NCI-H345 (cell line): ENCODE measurements around the gene PYGO2.

Experiments used
- DNase-seq: peaks from one replicate; lab custom pipeline; 2025; lab: John Stamatoyannopoulos, UW

The PYGO2 gene

DNA sequence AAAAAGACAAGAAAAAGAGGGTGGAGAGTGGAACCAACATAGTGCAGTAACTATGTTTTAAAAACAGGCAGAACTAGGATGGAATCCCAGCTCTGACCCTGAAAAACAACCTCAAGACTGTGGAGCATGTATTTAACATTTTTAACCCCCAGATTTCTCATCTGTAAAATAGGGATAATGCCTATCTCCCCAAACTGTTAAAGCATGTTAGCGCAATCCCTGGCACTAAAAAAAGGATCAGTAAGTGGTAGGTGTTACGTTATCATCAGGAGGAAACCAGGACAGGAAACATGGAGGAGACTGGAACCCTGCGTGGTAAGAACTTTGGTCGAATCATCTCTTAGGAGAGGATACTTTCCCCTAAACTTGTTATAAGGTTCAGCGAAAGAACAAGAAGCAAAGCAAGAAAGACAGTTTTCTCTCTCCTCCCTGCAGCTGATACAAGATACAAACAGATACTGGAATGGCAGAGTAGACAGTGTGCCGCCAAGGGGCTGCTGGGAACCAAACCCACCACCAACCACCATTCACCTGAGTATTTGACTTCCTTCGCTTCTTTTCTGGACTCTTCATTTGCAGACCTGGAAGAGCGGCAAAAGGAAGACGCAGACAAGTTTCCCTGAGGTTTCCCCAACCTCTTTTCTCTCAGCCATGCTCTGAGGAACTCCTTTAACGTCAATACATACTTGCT is 991 bp downstream of the PYGO2 start:
- no peak for DNase-seq

DNA sequence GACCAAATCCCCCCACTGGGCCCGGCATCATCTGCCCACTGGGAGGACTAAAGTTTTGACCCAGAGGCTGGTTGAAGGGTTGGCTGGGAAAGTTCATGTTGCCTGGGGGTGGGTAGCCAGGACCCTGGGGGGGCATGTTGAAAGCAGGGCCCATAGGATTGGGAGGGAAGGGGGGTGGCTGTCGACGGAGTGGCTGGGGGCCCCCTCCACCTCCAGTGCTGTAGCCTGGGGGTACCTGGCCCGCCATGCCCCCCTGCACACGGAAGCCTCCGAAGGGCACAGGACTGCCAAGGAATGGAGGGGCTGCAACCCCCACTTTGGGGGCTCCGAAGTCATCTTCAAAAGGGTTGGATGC is 2.2 kb downstream of the PYGO2 start:
- DNase-seq, result no peak

- no peak for DNase-seq
Observed at GRCh38 chr1:154958681-154959425, 2.7 kb downstream of the PYGO2 start.

DNA sequence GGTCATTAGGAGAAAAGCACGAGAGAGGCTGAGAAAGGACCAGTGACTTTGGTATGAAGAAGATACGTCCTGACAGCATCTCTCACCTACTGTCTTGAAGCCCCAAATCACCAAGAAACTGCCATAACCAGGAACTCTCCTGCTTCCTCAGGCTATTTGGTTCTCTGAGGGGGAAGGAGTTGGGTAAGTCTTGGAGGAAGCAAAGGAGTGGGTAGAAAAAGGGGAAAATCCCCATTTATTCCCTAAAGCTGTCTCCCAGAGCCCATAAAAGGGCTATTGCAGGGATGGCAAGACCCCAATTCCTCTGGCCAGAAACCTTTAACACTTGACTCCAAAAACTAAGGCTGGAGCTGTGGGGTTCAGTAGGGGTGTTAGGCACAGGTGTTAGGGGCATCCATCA is 3.5 kb downstream of the PYGO2 start:
- no peak for DNase-seq

DNA sequence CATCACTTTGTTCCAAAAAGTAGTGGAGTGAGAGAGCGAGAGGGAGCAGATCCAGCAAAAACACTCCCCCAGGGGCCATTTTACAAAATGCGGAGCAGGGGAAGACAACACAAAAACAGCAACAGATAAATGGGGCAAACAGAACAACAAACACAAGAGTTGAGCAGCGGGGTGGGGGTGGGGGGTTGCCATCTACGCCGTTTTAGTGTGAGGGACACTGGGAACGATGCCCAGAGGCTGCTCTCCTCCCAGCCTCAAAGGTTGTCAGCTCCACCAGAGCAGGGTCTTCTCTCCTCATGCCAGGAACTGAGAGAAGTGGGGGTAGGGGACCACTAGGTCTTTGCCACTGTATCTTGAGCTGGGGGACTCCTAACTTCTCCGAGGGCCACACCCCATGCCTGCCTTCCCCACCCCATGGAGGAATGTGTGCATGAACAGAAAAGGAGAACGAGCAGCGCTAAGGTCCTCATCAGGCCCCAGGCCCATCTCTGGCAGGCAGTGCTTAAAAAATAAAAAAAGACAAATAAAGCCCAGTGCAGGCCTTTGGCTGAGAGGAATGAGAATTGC is 4.4 kb downstream of the PYGO2 start:
- DNase-seq, result no peak

DNA sequence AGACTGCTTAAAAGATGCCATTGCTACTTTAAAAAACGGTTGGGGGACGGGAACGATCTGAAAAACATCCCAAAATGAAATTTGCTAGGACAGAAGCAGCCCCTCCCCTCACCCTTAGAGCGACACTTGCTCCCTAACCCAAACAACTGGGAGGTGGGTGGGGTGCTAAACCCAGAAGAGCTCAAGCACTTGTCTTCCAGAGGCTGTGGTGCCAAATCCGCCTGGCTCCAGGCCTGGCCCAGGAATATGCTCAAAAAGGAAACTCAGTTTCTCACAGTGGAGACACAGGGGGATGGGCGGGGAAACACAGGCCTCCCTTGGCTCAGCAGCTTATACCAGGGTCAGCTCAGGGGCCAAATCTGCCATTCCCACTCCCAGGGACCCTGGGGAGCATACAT is 5.0 kb downstream of the PYGO2 start:
- DNase-seq, result no peak

GRCh38 chr1:154955718-154956543 is 5.7 kb downstream of the PYGO2 start, which contains the start of gene PBXIP1:
PBXIP1 (minus strand) TSS chr1:154956099; CDS start chr1:154953721, 2,378 bp downstream.
- peak; percentile 98 for DNase-seq

GRCh38 chr1:154955039-154955717 is 6.4 kb downstream of the PYGO2 start:
- peak; percentile 74 for DNase-seq

DNA sequence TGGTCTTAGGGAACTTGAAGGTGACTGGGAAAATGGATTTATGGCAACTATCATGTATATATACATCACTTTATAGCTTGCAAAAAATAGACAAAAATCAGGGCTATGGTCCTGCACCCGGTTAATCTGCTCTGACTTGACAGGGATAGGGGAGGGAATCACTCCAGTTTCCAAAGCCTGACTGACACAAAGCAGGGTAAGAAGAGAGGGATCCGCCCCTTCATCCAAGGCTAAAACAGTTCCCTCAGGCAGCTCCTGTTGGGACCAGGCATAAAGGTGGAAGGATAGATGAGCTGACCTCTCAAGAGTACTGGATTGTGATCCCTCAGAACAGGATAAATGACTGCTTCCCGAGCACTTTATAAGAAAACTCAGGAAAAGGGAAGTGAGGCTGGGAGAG is 7.0 kb downstream of the PYGO2 start:
- no peak for DNase-seq

DNA sequence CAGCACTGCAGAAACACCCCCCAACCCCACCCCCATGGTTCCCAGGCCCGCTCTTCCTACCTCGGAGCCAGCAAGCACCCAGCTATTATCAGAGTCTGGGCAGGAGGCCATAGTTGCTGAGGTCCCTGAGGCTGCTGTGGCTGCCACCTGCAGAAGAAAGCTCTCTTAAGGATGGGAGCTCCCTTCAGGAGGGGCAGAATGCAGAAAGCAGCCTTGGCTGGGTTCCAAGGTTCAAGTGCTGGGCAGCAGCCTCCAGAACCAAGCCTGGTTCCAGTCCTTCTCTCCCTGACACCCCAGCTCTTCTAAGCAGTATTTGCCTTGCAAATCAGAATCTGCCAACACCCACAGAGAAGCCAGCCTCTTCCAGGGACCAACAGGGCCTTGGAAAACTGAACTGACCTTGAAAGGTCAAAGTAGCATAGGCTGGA is 8.0 kb downstream of the PYGO2 start:
- peak; percentile 31 for DNase-seq

- no peak for DNase-seq
Observed at GRCh38 chr1:154952664-154953063, 8.9 kb downstream of the PYGO2 start.

GRCh38 chr1:154951901-154952657 is 9.5 kb downstream of the PYGO2 start:
- no peak for DNase-seq

GRCh38 chr1:154948079-154948478 is 13.5 kb downstream of the PYGO2 start:
- DNase-seq, result no peak

- no peak for DNase-seq
Observed at GRCh38 chr1:154945962-154946850, 15.4 kb downstream of the PYGO2 start.

GRCh38 chr1:154945160-154945961 is 16.2 kb downstream of the PYGO2 start:
- DNase-seq, result no peak

DNA sequence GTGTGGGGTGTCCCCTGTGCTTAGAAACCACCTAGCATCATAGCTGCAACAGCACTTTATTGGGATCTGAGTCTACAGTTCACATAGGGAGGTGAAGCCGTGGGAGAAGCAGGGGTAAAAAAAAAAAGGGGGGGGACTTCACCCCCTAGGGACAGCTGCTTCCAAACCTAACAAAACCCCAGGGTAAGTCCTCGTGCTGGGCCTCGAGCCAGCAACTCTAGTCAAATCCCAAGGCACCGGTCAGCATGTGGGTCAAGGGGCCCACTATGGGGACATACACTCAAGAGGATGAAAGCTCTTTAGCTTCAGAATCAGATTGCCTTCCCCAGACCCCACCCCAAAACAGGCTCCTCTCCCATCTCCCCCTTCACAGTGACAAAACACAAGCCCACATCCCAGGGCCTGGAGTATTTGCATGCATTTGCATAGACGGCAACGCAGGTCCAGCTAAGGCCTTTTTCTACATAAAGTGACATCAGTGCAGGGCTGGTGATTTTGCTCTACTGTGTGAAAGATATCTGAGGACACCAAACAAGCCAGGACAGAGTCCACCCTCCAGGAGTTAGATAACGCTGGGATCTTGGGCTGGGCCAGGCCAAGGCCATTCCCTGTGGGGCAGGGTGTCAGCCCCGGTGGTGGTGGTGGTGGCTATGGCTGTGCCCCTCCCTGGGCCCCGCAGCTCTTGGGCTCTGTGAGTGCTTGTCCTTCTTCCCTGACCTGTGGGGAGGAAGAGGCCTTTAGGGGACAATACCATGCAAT is 17.0 kb downstream of the PYGO2 start:
- DNase-seq, result no peak

DNA sequence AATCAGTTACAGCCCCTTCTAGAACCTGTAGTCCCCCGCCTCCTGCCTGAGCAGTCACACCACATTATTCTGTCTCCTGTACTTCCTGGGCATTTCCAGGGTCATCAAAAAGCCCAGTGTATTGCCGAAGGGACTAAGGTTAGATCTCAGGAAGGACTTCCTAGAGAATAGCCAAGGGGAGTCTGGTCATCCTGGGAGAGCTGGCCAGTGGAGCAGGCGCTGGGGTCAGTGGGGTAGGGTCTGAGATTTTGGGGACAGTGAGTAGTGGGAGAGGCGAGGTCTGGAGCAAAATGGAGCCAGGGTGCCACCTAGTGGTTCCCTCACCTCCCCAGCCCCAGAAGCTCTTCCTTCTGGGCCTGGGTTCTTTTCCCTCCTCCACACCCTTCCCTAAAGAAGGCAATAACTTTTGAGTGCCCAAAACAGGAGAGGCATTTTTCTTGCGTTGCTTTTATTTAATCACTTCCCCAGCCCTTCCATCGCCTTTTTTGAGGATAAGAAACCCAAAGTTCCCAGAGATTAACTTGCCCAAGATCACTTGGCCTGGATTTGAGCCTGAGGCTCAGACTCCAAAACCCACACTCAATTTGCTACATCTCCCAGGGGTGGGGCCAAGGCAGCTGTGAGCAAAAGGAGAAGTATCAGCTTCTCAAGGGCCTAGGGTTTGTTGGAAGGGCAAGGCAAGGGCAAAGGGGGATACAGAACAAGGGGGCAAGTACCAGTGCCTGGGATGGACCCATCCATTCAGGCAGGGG is 17.8 kb downstream of the PYGO2 start:
- peak; percentile 55 for DNase-seq
